Activated T-helper 2 cell treated with anti-CD3 and anti-CD28 coated beads, Interferon-gamma antibody, Interleukin-2, Interleukin-4, amounts not matched to agents 10 μg/mL and 5 μg/mL and 100 μg/mL, durations not matched to agents 14 hours and 24 hours and 36 hours (primary cell): ENCODE results near the gene CDCA5. TPM values are rescaled to one million over a fixed set of nuclear protein-coding genes. Genes with fewer than 3 reads are reported as not detected.

Experiments used
- DNase-seq: peaks from one replicate; pipeline ENCODE4 v3.0.0; 2021; ENCODE audit warnings: low spot score
- H3K27ac Mint-ChIP-seq: one replicate; pipeline ENCODE4 v1.8.0; 2021; ENCODE audit warnings: mixed read lengths
- H3K27me3 Mint-ChIP-seq: one replicate; pipeline ENCODE4 v1.8.0; 2021; ENCODE audit warnings: low read depth, mixed read lengths
- H3K36me3 Mint-ChIP-seq: one replicate; pipeline ENCODE4 v1.8.0; 2021; ENCODE audit warnings: low read depth, mixed read lengths
- H3K4me1 Mint-ChIP-seq: one replicate; pipeline ENCODE4 v1.8.0; 2021; ENCODE audit warnings: low read depth, mixed read lengths
- H3K4me3 Mint-ChIP-seq: one replicate; pipeline ENCODE4 v1.8.0; 2021; ENCODE audit warnings: low read depth, mild to moderate bottlenecking, moderate library complexity, mixed read lengths
- H3K9me3 Mint-ChIP-seq: one replicate; pipeline ENCODE4 v1.8.0; 2021; ENCODE audit warnings: mixed read lengths
- intact Hi-C: fragments of 100-400 bp; cut with micrococcal nuclease; formaldehyde crosslinking; loops from one replicate; pipeline ENCODE4 v1.15.1; 2023
- total RNA-seq: library from RNA; stranded (reverse); gene quantifications from 2 replicates; pipeline ENCODE4 v1.2.3, GENCODE V29; 2022

CDCA5 gene
- total RNA-seq, 1 donor from 2014 or later: 86.8 TPM

GRCh38 chr11:65116370-65117205 is 32.7 kb upstream of the CDCA5 start:
- peak; percentile 48 for DNase-seq
- intact Hi-C loops: loop anchor here (1.0 to 10.0 kb wide), 6 partner anchors 18 to 458 kb away; partner anchors contain the start of genes ATG2A, CAPN1, EHBP1L1 and FAM89B
- no peaks in the 10 kb centered on the region for H3K9me3 Mint-ChIP-seq
- H3K36me3 Mint-ChIP-seq: peaks cover 57% of the 10 kb centered on the region
- no peaks in the 10 kb centered on the region for H3K27me3 Mint-ChIP-seq
- H3K27ac Mint-ChIP-seq: peak overlapping the region; percentile 88
- H3K4me1 Mint-ChIP-seq: peaks cover 28% of the 10 kb centered on the region
- H3K4me3 Mint-ChIP-seq: peak overlapping the region; percentile 84

GRCh38 chr11:65115361-65116082 is 31.7 kb upstream of the CDCA5 start:
- Mint-ChIP-seq H3K9me3 (no peaks in the 10 kb centered on the region), H3K4me3 (peak overlapping the region; percentile 84), H3K36me3 (peaks cover 47% of the 10 kb centered on the region), H3K27ac (peak overlapping the region; percentile 88), H3K4me1 (peaks cover 31% of the 10 kb centered on the region), H3K27me3 (no peaks in the 10 kb centered on the region)
- intact Hi-C loops: loop anchor here (2.0 to 10.0 kb wide), 4 partner anchors 19 to 459 kb away; partner anchors contain the start of genes ATG2A, EHBP1L1, FAM89B and SYVN1
- no peak for DNase-seq

GRCh38 chr11:65114538-65115171 is 30.8 kb upstream of the CDCA5 start:
- Mint-ChIP-seq H3K36me3 (peaks cover 42% of the 10 kb centered on the region), H3K4me3 (peak overlapping the region; percentile 21), H3K4me1 (peaks cover 34% of the 10 kb centered on the region), H3K27me3 (no peaks in the 10 kb centered on the region), H3K9me3 (no peaks in the 10 kb centered on the region), H3K27ac (no peak overlapping the region)
- intact Hi-C loops: loop anchor here (5.0 to 10.0 kb wide), 5 partner anchors 87 to 460 kb away; partner anchors contain the start of genes ATG2A, DPF2, EHBP1L1 and FAM89B
- DNase-seq: no peak

- peaks cover 38% of the 10 kb centered on the region for H3K36me3 Mint-ChIP-seq
- DNase-seq: no peak
- peak overlapping the region; percentile 88 for H3K4me3 Mint-ChIP-seq
- peak overlapping the region; percentile 15 for H3K27ac Mint-ChIP-seq
- intact Hi-C loops: loop anchor here (5.0 to 10.0 kb wide), 4 partner anchors 87 to 461 kb away; partner anchors contain the start of genes ATG2A, DPF2, EHBP1L1 and FAM89B
- no peaks in the 10 kb centered on the region for H3K9me3 Mint-ChIP-seq
- no peaks in the 10 kb centered on the region for H3K27me3 Mint-ChIP-seq
- H3K4me1 Mint-ChIP-seq: peaks cover 32% of the 10 kb centered on the region
Measured at GRCh38 chr11:65113839-65114238, 30.0 kb upstream of the CDCA5 start.

- H3K9me3 Mint-ChIP-seq: no peaks in the 10 kb centered on the region
- no peaks in the 10 kb centered on the region for H3K27me3 Mint-ChIP-seq
- H3K4me3 Mint-ChIP-seq: peak overlapping the region; percentile 88
- peaks cover 27% of the 10 kb centered on the region for H3K4me1 Mint-ChIP-seq
- H3K36me3 Mint-ChIP-seq: peaks cover 33% of the 10 kb centered on the region
- DNase-seq: no peak
- intact Hi-C loops: loop anchor here (5.0 to 10.0 kb wide), 4 partner anchors 86 to 461 kb away; partner anchors contain the start of genes ATG2A, DPF2, EHBP1L1 and FAM89B
- H3K27ac Mint-ChIP-seq: peak overlapping the region; percentile 72
Measured at GRCh38 chr11:65113361-65113756, 29.5 kb upstream of the CDCA5 start.

- Mint-ChIP-seq H3K27ac (peak overlapping the region; percentile 72), H3K4me1 (peaks cover 25% of the 10 kb centered on the region), H3K9me3 (no peaks in the 10 kb centered on the region), H3K4me3 (peak overlapping the region; percentile 88), H3K27me3 (no peaks in the 10 kb centered on the region), H3K36me3 (peaks cover 27% of the 10 kb centered on the region)
- intact Hi-C loops: loop anchor here (5.0 to 10.0 kb wide), 4 partner anchors 85 to 462 kb away; partner anchors contain the start of genes ATG2A, DPF2, EHBP1L1 and FAM89B
- DNase-seq: peak; percentile 73
Measured at GRCh38 chr11:65112546-65113360, 28.9 kb upstream of the CDCA5 start.

- peak; percentile 93 for DNase-seq
- no peaks in the 10 kb centered on the region for H3K27me3 Mint-ChIP-seq
- H3K36me3 Mint-ChIP-seq: peaks cover 23% of the 10 kb centered on the region
- intact Hi-C loops: loop anchor here (2.0 to 10.0 kb wide), 7 partner anchors 15 to 463 kb away; partner anchors contain the start of genes ATG2A, CDCA5, DPF2 and EHBP1L1
- H3K27ac Mint-ChIP-seq: peak within 1 kb of the TSS; percentile 73
- H3K4me3 Mint-ChIP-seq: peak within 1 kb of the TSS; percentile 88
- no peaks in the 10 kb centered on the region for H3K9me3 Mint-ChIP-seq
- peaks cover 25% of the 10 kb centered on the region for H3K4me1 Mint-ChIP-seq
Measured at GRCh38 chr11:65111744-65112545, 28.1 kb upstream of the CDCA5 start, which contains the start of gene TM7SF2. Gene TM7SF2 (plus strand): TSS chr11:65111872. CDS start chr11:65112016, 144 bp downstream.

- Mint-ChIP-seq H3K27me3 (no peaks in the 10 kb centered on the region), H3K36me3 (peaks cover 27% of the 10 kb centered on the region), H3K4me3 (peak overlapping the region; percentile 88), H3K4me1 (peaks cover 25% of the 10 kb centered on the region), H3K9me3 (no peaks in the 10 kb centered on the region), H3K27ac (peak overlapping the region; percentile 42)
- intact Hi-C loops: loop anchor here (2.0 to 10.0 kb wide), 7 partner anchors 14 to 464 kb away; partner anchors contain the start of genes ATG2A, CDCA5, DPF2 and EHBP1L1
- DNase-seq: no peak
Measured at GRCh38 chr11:65111159-65111743, 27.4 kb upstream of the CDCA5 start.

- H3K4me1 Mint-ChIP-seq: peaks cover 25% of the 10 kb centered on the region
- DNase-seq: peak; percentile 90
- no peaks in the 10 kb centered on the region for H3K27me3 Mint-ChIP-seq
- intact Hi-C loops: loop anchor here (2.0 to 10.0 kb wide), 7 partner anchors 14 to 464 kb away; partner anchors contain the start of genes ATG2A, CDCA5, DPF2 and EHBP1L1
- no peak overlapping the region for H3K4me3 Mint-ChIP-seq
- H3K9me3 Mint-ChIP-seq: no peaks in the 10 kb centered on the region
- H3K27ac Mint-ChIP-seq: no peak overlapping the region
- peaks cover 26% of the 10 kb centered on the region for H3K36me3 Mint-ChIP-seq
Measured at GRCh38 chr11:65110354-65110861, 26.6 kb upstream of the CDCA5 start.
